Posterior cingulate gyrus (tissue), 11 donors: Measurements from ENCODE around the gene NFIC.
"Not testable (repeated sequence)": the region's sequence is repeated elsewhere in the genome, so short reads cannot be mapped to it uniquely, and the experiment has no call there.

Experiments used
- DNase-seq, 10 donors: peaks; one replicate each; pipeline versions ENCODE4 v3.0.0 to v3.0.0-alpha.2; 2020 to 2021; ENCODE audit warnings: mixed read lengths in 3 of 10
- intact Hi-C: fragments of 100-400 bp; cut with DNase I; formaldehyde crosslinking; loops from one replicate; pipeline ENCODE4 v1.15.1; 2023

NFIC gene

GRCh38 chr19:3442487-3443071 lies 76.2 kb downstream of the NFIC start:
- no peak for DNase-seq
- intact Hi-C loops: no loop called here

- intact Hi-C loops: no loop called here
- peak in 8 of 10 donors; percentile 47 to 97 (median 84) for DNase-seq
These were observed 77.7 kb downstream of the NFIC start for GRCh38 chr19:3443840-3444694.

DNA sequence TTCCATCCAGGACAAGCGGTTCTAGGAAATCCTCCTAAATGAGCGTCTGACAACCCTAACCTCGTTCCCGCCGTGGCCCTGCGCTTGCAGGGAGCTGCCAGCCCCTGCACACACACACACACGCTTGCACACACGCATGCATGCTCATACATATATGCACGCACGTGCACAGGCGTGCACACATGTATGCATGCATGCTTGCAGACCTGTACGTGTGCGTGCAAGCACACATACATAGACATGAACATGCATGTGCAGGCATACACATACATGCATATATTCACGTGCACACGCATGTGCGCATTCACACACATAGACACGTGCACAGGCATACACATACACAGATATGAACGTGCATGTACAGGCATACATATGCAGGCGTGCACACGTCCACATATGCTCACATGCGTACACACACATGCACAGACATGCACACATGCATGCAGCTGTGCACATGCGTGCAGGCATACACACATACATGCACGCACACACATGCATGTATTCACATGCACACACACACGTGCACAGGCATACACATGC lies 78.4 kb downstream of the NFIC start:
- intact Hi-C loops: no loop called here
- DNase-seq: no peak

DNA sequence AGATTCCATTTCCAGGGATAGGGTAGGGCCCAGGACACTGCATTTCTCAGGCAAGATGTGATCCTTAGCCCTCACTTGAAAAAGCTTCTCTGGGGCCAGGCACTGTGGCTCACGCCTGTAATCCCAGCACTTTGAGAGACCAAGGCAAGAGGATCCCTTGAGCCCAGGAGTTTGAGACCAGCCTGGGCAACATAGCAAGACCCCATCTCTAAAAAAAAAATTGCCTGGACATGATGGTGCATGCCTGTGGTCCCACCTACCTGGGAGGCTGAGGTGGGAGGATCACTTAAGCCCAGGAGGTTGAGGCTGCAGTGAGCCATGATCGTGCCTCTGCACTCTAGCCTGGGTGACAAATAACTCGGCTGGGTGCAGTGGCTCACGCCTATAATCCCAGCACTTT lies 80.3 kb downstream of the NFIC start:
- DNase-seq, intact Hi-C loops: not testable (repeated sequence)

DNA sequence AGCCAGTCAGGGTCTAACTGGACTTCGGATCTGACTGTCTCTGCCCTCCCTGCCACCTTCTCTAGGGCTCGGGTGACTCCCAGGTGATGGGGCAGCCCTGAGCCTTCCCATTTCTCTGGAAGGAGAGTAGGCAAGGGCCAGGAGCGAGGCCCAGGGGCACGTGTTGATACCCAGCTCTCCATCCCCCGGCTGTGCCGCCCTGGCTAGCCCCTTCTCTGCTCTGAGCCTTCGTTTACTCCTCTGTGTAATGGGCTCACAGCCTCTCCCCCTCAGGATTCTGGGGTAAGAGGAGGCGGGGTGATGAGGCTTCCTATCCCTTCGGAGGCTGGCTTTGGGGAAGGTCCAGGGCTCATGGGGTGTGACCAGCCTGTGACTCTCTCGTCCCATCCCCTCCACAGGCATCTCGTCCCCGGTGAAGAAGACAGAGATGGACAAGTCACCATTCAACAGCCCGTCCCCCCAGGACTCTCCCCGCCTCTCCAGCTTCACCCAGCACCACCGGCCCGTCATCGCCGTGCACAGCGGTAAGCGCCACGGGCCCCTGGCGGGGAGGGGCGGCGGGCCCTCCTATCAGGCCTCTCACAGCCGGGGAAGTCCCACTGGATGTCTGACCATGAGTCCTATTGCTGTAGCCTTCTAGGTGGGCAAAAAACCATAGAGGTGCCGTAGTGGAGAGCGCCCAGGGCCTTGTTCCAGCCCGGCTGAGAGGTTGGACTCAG lies 82.4 kb downstream of the NFIC start:
- DNase-seq: no peak
- intact Hi-C loops: no loop called here

DNA sequence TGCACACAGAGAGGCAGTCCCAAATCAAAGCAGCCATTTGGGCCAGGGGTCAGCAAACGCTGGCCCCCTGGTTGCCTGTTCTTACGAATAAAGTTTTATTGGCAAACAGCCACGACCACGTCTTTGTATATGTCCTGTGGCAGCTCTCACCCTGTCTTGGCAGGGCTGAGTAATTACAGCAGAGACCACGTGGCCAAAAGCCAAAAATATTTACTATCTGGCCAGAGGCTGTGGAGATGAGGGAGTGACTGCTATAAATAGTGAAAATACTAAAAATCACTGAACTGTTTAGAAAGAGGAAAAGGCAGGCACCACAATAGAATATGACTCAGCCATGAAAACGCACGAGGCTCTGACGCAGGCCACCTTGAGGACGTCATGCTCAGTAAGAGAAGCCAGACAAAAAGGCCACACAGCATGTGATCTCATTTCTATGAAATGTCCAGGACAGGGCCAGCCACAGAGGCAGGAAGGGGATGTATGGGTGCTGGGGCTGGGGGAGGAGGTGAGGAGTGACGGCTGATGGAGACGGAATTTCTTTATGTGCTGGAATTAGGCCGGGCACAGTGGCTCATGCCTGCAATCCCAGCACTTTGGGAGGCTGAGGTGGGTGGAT lies 84.5 kb downstream of the NFIC start:
- intact Hi-C loops: no loop called here
- DNase-seq: peak in 2 of 10 donors; percentile 54 to 87

DNA sequence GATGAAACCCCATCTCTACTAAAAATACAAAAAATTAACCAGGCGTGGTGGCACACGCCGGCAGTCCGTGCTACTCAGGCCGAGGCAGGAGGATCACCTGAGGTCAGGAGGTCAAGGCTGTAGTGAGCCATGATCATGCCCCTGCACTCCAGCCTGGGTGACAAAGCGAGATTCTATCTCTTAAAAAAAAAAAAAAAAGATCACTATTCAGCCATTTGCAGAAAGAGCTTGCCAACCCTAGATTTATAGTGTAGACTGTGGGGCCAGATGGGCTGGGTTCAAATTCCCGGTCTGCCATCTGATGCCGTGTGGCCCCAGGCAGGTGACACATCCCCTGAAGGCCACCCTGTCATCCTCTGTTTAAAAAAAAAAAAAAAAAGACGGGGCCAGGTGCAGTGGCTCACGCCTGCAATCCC lies 85.1 kb downstream of the NFIC start:
- DNase-seq: no peak
- intact Hi-C loops: no loop called here

GRCh38 chr19:3452171-3452941 lies 86.0 kb downstream of the NFIC start:
- no peak for DNase-seq
- intact Hi-C loops: no loop called here

DNA sequence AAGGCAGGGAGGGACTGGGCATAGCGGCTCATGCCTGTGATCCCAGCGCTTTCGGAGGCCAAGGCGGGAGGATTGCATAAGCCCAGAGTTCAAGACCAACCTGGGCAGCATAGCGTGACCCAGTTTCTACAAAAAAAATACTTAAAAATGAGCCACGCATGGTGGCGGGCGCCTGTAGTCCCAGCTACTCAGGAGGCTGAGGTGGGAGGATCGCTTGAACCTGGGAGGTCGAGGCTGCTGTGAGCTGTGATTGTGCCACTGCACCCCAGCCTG lies 86.5 kb downstream of the NFIC start:
- intact Hi-C loops, DNase-seq: not testable (repeated sequence)

DNA sequence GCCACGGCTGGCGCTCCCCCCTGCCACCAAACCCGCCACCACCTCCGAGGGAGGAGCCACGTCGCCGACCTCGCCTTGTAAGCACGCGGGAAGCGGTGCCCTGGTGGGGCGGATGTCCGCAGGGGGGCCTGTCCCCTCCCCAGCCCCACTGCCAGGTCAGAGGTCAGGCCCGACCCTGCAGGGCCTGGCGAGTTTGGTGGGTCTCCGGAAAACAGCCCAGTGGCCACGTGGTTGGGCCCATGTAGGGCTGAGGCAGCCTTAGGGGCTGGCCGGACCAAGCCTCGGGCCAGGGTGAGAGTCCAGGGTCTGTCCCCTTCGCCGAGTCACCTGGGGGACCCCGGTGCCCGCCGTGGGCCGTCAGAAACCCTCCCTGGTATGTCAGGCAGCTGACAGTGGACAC lies 87.5 kb downstream of the NFIC start:
- intact Hi-C loops: no loop called here
- no peak for DNase-seq

DNA sequence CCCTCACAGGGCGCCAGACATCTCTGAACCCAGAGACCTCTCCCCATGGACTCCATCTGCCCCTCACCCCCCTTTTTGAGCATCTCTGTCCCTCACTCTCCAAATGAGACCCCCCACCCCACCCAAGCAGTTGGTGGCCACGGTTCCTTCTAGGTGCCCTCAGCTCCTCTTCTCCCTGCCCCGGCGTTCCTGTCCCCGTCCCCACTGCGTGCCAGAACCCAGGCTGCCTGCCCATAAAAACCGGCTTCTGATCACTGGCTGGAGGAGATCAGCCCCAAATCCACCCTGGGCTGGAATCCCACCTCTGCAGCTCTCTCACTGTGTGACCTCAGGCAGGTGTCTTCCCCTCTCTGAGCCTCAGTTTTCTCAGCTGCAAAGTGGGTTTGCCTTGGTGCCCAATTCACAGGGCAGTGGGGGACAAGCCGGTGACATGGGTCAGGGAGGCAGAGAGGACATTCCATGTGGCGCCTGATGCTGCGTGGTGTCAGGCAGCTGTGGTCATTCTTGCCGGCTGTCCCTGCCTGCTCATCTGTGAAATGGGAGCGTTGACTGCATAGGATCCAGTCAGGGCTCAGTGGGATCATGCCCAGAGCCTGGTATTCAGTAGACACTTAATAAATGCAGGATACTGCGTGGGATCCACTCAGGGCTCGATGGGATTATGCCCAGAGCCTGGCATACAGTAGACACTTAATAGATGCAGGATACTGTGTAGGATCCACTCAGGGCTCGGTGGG lies 88.4 kb downstream of the NFIC start:
- intact Hi-C loops: no loop called here
- no peak for DNase-seq

DNA sequence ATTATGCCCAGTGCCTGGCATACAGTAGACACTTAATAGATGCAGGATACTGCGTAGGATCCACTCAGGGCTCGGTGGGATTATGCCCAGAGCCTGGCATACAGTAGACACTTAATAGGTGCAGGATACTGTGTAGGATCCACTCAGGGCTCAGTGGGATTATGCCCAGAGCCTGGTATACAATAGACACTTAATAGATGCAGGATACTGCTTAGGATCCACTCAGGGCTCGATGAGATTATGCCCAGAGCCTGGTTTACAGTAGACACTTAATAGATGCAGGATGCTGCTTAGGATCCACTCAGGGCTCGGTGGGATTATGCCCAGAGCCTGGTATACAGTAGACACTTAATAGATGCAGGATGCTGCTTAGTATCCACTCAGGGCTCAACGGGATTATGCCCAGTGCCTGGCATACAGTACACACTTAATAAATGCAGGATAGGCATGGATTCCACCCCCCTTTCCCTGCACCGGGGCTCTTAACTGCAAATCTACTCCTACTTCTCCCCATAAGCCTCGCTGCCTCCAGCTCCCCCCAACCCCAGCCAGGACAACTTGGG lies 89.1 kb downstream of the NFIC start:
- DNase-seq: no peak
- intact Hi-C loops: no loop called here

- intact Hi-C loops: no loop called here
- DNase-seq: no peak
These were observed 89.7 kb downstream of the NFIC start for GRCh38 chr19:3455960-3456601.

DNA sequence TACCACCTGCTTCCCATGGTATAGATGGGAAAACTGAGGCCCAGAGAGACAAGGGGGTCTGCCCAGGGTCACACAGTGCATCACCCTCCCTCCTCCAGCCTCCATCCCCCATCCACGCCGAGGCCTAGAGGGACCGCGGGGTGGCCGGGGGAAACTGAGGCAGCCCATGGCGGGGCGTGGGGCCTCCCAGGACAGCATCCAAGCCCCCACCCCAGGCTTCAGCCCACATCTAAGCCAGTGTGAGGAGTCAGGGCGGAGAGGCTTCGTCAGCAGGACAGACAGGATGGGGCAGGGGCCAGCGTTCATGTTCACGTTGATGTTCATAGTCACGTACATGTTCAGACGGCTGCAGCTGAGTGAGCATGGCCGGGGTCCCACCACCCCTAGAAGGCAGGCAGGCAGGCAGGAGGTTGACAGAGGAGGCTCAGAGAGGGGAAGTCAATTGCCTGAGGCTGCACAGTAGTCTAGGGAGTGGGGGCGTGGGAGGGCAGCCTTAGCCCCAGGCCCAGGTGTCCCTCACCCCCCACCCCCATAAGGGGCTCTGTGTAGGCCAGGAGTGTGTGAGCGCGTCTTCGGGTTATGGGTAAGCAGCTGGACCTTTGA lies 90.6 kb downstream of the NFIC start:
- DNase-seq: no peak
- intact Hi-C loops: no loop called here

DNA sequence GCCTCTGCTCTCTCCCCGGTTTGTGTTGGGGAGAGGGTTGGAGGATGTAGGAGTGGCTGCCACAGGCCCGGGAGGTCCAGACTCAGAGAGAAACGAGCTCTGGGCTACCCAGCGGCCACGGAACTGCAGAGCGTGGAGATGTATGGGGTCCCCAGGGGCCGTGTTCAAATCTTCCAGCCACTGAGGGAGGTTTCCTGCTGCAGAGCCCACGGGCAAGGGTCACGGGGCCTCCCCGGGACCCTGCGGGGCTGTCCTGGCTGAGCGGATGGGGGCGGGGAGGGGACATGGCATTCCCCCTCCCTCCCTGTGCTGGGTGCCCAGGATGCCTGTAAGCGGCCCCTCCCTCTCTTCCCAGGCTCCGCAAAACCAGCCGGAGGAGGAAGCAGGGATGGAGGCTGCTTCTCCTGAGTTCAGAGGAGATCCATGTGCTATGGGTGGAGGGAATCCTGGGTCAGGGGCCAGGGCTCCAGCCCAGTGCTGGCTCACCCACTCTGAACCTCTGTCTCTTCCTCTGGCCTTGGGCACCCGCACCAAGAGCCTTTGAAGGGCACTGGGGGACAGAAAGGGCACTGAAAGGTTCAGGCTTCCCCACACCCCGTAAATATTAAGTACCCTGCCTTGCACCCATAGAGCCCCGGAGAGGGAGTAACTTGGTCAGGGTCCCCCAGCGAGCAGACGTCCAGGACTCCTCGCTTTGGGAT lies 91.3 kb downstream of the NFIC start:
- intact Hi-C loops: no loop called here
- no peak for DNase-seq

GRCh38 chr19:3458229-3459088 lies 92.1 kb downstream of the NFIC start:
- no peak for DNase-seq
- intact Hi-C loops: no loop called here
